Fibroblast of peridontal ligament (primary cell): ENCODE measurements around the gene LRRIQ1.
"Not testable (repeated sequence)": the region's sequence is repeated elsewhere in the genome, so short reads cannot be mapped to it uniquely, and the experiment has no call there.

ENCODE experiments used
- DNase-seq: peaks from one replicate; pipeline ENCODE4 v3.0.0-alpha.2; 2010; ENCODE audit errors: extremely low read depth

Gene LRRIQ1, protein sequence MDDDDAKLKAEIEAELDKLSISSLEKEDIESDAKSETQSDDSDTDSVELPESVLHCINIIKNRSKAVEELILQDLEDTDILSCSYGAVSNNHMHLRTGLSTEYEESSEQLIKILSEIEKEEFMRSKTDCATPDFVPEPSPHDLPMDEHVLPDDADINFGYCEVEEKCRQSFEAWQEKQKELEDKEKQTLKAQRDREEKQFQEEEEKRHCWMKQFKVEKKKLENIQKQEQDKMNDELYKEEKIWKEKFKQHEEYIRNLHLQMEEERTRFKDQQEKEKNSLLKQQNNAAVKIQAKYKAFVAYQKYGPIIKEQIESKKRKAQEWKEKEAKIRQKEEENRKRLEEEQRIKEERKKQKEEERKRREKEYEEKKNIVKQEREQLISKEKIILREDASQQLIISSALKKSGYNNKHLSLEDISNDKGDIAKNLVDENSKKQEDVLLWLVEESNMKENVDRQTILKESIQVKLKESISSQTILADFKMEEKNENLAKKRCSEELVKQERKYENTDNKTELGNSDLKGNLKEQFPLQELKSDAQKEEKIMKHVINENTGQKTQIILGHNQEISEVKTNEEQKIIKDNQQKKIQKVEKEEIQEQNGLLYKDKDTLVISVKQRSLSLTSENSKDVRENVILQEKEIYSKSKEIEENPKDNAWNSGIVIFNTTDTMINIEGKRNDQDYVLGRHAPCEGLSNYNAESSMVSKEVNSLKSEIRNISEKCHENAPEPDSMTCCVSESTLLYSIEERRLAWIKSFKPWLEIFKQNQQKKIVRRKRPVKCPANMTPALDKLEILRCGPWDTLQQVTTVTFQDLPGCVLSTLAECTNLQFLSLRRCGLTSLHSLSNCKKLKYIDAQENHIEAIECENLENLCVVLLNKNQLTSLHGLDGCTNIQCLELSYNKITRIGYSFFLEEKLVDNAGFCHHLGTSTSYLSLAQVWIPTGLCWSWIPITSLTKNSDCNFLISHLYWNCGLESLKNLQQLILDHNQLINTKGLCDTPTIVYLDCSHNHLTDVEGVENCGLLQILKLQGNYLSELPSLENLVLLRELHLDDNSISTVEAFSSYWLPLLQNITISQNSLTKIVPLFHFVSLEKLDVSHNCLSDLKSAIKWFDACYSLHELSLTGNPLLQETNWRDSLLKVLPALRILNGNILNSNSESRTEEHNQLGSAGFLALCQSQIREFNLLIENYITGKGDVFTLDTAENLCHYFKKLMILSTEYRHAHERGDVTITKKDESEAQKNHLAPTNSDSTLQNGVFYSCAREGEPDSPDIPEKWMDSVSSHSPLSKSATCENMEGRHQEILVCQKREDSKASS (N-terminal part only)

GRCh38 chr12:85036234-85036707 is at the start of gene LRRIQ1, which contains the start of gene TSPAN19:
LRRIQ1 (plus strand) TSS chr12:85036351; CDS start chr12:85038177, 1,826 bp downstream.
TSPAN19 (minus strand) TSS chr12:85036277; CDS start chr12:85029946, 6,331 bp downstream.
- DNase-seq, result peak; percentile 90

DNA sequence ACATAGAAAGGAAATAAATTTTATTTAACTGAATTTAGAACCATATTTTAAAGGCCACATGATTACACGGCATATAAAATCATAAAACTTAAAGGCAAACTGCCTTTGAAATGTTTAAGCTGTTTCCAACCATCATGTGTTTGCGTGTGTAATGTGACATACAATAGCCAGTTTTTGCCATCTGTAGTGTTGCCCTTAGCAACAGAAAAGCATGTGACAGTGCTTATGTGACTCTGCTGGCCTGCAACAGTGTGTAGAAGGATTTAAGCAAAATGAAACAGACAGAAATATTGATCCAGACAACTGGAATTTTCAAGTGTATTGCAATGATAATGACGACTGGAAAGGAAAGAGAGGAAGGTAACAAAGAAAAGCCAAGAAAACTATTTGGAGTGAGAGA is 49.6 kb upstream of the LRRIQ1 start:
- DNase-seq, result peak; percentile 23

DNA sequence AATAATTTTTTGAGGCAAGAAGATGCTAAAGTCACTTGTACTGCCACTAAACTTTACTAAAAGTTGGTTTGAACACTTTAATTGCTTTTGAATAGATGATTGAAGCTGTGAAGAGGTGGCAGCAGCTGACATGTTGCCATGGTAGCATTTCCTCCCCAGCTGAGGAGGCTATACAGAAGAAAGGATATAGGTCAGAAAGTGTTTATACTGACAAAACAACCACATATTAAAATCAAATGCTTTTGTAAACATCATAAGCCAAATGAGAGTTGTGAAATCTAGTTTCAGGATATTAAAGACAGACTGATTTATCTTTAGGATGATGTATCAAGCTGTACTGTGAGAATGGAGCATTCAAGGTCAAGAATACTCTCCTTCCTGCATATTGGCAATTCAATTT is 41.7 kb upstream of the LRRIQ1 start:
- peak; percentile 61 for DNase-seq

DNA sequence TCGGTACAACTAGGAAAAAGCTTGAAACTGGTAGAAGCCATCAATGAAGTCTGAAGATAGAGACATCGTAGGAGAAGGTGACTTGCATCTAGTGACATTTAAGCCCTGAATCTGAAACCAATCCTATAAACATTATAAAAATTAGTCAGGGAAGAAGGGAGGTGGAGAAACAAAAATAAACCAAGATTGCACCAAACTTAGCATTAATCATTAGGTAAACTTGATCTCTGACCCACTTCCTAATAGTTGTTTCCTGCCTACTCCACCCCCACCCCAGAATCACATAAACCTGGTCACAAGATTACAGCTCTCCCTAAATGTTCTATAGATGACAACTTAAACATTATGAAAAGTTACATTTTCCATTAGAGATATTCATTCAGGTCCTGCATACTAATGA is 40.5 kb upstream of the LRRIQ1 start:
- no peak for DNase-seq

DNA sequence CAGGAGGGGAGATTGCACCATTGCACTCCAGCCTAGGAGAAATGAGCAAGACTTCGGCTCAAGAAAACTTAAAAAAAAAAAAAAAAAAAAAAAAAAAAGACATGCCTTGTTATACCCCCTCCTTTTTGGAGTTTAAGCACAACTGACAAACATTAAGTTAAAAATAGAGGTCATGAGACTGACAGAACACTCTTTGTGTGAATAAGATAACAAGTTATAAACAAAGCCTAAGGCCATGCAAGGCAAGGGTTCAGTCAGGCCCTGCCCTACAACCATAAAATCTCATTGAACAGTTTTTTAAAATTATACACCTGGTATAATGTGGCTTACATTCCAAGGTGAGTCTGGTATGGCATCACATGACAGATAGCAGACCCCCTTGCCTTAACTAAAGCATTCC is 39.4 kb upstream of the LRRIQ1 start:
- DNase-seq, result no peak

- no peak for DNase-seq
Observed at GRCh38 chr12:84998341-84998740, 37.8 kb upstream of the LRRIQ1 start.

GRCh38 chr12:85000729-85001128 is 35.4 kb upstream of the LRRIQ1 start:
- no peak for DNase-seq

GRCh38 chr12:85002778-85003296 is 33.3 kb upstream of the LRRIQ1 start:
- no peak for DNase-seq

DNA sequence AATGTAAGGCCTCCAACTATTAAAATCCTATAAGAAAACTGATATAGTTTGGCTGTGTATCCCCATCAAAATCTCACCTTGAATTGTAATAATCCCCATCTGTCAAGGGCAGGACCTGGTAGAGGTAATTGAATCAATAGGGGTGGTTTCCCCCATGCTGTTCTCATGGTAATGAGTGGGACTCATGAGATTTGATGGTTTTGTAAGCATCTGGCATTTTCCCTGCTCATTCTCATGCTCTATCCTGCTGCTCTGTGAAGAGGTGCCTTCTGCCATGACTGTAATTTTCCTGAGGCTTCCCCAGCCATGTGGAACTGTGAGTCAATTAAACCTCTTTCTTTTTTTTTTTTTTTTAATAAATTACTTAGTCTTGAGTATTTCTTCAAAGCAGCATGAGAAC is 31.9 kb upstream of the LRRIQ1 start:
- DNase-seq, result no peak

DNA sequence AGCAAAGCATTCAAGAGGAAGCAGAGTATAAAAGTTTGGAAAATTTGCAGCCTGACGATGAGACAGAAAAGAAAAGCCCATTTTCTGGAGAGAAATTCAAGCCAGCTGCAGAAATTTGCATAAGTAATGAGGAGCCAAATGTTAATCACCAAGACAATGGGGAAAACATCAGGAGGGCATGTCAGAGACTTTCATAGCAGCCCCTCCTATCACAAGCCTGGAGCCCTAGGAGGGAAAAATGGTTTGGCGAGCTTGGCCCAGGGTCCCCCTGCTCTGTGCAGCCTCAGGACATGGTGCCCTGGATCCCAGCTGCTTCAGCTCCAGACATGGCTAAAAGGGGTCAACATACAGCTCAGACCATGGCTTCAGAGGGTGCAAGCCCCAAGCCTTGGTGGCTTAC is 31.1 kb upstream of the LRRIQ1 start:
- DNase-seq, result not testable (repeated sequence)

- DNase-seq, result no peak
Observed at GRCh38 chr12:85005615-85006014, 30.5 kb upstream of the LRRIQ1 start.

GRCh38 chr12:85006206-85006605 is 29.9 kb upstream of the LRRIQ1 start:
- no peak for DNase-seq

DNA sequence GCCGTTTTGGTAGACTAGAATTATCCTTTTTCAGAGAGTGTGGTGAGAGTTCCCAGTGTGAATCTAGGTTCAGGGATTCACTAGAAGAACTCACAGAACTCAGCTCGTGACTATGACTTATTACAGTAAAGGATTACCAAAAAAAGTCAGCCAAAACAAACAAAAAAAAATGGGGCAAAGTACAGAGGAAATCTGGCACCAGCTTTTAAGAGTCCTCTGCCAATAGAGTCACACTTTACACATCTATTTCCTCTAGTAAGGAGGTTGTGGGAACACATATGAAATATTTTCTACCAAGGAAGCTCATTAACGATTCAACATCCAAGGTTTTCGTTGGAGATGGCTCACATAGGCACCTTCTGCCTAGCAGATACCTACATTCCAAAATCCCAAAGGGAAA is 28.3 kb upstream of the LRRIQ1 start:
- DNase-seq, result peak; percentile 86

GRCh38 chr12:85016413-85016812 is 19.7 kb upstream of the LRRIQ1 start:
- DNase-seq, result peak; percentile 94

GRCh38 chr12:85017133-85017532 is 19.0 kb upstream of the LRRIQ1 start:
- no peak for DNase-seq

GRCh38 chr12:85017618-85018017 is 18.5 kb upstream of the LRRIQ1 start:
- no peak for DNase-seq

DNA sequence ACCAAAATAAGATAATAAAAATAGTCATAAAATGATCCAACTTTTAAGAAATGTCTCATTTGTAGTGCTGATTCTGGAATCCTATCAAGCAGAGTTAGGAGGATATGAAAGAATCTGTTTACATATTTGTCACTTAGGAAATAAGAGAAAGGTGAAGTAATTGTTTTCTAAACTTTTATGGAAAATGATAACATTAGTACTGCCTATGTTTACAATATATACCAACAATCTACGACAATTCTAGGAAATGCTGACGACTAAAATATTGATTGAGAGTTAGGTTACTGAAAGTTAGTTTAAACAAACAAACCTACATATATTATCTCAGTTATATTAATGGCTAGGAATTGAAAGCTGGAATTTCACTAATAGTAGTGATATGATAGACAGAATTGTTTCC is 18.1 kb upstream of the LRRIQ1 start:
- DNase-seq, result no peak

- DNase-seq, result peak; percentile 67
Observed at GRCh38 chr12:85029456-85029855, 6.7 kb upstream of the LRRIQ1 start.

GRCh38 chr12:85036733-85037132 is 582 bp downstream of the LRRIQ1 start:
- DNase-seq, result no peak

GRCh38 chr12:85041395-85041794 is 5.2 kb downstream of the LRRIQ1 start:
- DNase-seq, result no peak

DNA sequence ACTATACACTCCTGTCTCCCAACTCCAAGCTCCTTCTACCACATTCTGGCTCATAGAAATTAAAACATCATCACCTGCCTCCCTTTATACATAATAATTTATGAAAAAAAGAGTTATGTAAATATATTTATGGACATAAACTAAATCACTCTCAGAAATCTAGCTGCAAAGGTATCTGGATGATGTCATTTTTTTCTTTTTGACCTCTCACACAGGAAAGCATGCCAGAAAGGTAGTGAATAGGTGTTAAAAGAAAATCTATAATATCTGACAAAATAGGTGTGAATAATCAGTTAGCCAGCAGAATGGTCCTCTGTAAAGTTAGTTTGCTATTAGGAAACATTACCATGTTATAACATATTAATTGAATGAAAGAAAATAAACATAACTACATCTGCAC is 7.7 kb downstream of the LRRIQ1 start:
- DNase-seq, result no peak
